ENCODE measurements around the gene MRPS24. TPM values are rescaled to one million over a fixed set of nuclear protein-coding genes. Genes with fewer than 3 reads are reported as not detected.

The MRPS24 gene
- total RNA-seq, 1 experiment from 2014 or later: 224 TPM

- no peak overlapping the region for H3K4me3 ChIP-seq (ENCODE audit: low read depth in 2 of 2, low read length in 2 of 2)
- H3K4me1 ChIP-seq (ENCODE audit: control insufficient read depth, insufficient read depth, low read length): no peaks in the 10 kb centered on the region
- TF ChIP-seq POLR2AphosphoS5 (IDR thresholded peaks at IDR 0.05; ENCODE audit: low read depth, low read length) (no peak), TCF7L2 (IDR thresholded peaks at IDR 0.05; ENCODE audit: low read depth, low read length) (no peak), CTCF (IDR thresholded peaks at IDR 0.05) (no peak), SIN3A (IDR thresholded peaks at IDR 0.05; ENCODE audit: borderline replicate concordance, insufficient read depth, low read depth, low read length) (no peak)
- TF ChIP-seq, protein P1, sequence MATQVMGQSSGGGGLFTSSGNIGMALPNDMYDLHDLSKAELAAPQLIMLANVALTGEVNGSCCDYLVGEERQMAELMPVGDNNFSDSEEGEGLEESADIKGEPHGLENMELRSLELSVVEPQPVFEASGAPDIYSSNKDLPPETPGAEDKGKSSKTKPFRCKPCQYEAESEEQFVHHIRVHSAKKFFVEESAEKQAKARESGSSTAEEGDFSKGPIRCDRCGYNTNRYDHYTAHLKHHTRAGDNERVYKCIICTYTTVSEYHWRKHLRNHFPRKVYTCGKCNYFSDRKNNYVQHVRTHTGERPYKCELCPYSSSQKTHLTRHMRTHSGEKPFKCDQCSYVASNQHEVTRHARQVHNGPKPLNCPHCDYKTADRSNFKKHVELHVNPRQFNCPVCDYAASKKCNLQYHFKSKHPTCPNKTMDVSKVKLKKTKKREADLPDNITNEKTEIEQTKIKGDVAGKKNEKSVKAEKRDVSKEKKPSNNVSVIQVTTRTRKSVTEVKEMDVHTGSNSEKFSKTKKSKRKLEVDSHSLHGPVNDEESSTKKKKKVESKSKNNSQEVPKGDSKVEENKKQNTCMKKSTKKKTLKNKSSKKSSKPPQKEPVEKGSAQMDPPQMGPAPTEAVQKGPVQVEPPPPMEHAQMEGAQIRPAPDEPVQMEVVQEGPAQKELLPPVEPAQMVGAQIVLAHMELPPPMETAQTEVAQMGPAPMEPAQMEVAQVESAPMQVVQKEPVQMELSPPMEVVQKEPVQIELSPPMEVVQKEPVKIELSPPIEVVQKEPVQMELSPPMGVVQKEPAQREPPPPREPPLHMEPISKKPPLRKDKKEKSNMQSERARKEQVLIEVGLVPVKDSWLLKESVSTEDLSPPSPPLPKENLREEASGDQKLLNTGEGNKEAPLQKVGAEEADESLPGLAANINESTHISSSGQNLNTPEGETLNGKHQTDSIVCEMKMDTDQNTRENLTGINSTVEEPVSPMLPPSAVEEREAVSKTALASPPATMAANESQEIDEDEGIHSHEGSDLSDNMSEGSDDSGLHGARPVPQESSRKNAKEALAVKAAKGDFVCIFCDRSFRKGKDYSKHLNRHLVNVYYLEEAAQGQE (IDR thresholded peaks at IDR 0.05; ENCODE audit: insufficient read depth in 1 of 2, low read depth in 2 of 2, low read length in 1 of 2): no peak
- intact Hi-C loops (cut with micrococcal nuclease; ENCODE audit: unreplicated experiment): no loop called here
- ATAC-seq (no peak), DNase-seq (ENCODE audit: low read depth, low spot score) (no peak)
- CTCF ChIA-PET: interaction anchor here (0.6 kb wide), 1 partner anchor 607 kb away, joined by 3 read pairs; no protein-coding TSS in a partner anchor
- H3K27me3 ChIP-seq (ENCODE audit: control insufficient read depth, insufficient read depth, low read length): no peaks in the 10 kb centered on the region
- POLR2A ChIA-PET: interaction anchor here (0.7 kb wide), 1 partner anchor 19 kb away, joined by 3 read pairs; no protein-coding TSS in a partner anchor
- H3K36me3 ChIP-seq (ENCODE audit: control insufficient read depth, insufficient read depth, low read length): no peaks in the 10 kb centered on the region
- H3K9me3 ChIP-seq (ENCODE audit: control insufficient read depth, insufficient read depth, low read depth, low read length): no peaks in the 10 kb centered on the region
- H3K27ac ChIP-seq (ENCODE audit: low read length): no peak overlapping the region
- no TSS peak for BruUV-seq (replicated peaks)
- in situ Hi-C loops (cut with HindIII; ENCODE audit: low pct_unique_long_range_greater_than_20kb, low sequenced_read_pairs): no loop called here
Measured at GRCh38 chr7:43847496-43847895, 21.8 kb downstream of the MRPS24 start.

DNA sequence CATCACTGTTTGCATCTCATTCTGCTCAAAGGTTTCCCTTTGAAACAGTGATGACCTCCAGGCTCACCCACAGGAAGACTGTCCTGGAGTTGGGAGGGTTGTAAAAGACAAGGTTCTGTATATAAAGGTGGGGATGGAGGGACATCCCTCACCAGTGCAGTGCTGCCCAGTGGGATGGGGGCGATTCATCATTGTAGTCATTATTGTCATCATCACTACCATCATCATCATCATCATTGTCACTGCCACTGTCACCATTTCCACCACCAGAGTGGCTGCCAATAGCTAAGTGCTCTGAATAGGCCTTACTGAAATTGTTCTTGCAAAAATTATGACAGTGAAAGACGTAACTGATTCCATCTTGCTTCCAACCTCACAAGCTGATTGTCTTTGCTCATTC lies 24.7 kb downstream of the MRPS24 start:
- ChIA-PET CTCF (no interaction called here), POLR2A (no interaction called here)
- BruUV-seq (replicated peaks): no TSS peak
- H3K4me3 ChIP-seq (ENCODE audit: low read depth in 2 of 2, low read length in 2 of 2): no peak overlapping the region
- H3K4me1 ChIP-seq (ENCODE audit: control insufficient read depth, insufficient read depth, low read length): no peaks in the 10 kb centered on the region
- no peak overlapping the region for H3K27ac ChIP-seq (ENCODE audit: low read length)
- TF ChIP-seq POLR2AphosphoS5 (IDR thresholded peaks at IDR 0.05; ENCODE audit: low read depth, low read length): no peak
- TF ChIP-seq TCF7L2 (IDR thresholded peaks at IDR 0.05; ENCODE audit: low read depth, low read length): no peak
- TF ChIP-seq, protein P1 (IDR thresholded peaks at IDR 0.05; ENCODE audit: insufficient read depth in 1 of 2, low read depth in 2 of 2, low read length in 1 of 2): no peak
- no peak for TF ChIP-seq CTCF (IDR thresholded peaks at IDR 0.05)
- no peak for TF ChIP-seq SIN3A (IDR thresholded peaks at IDR 0.05; ENCODE audit: borderline replicate concordance, insufficient read depth, low read depth, low read length)
- ATAC-seq: no peak
- H3K27me3 ChIP-seq (ENCODE audit: control insufficient read depth, insufficient read depth, low read length): no peaks in the 10 kb centered on the region; the same call in 1 of the 2 replicates
- intact Hi-C loops (cut with micrococcal nuclease; ENCODE audit: unreplicated experiment): no loop called here
- DNase-seq (ENCODE audit: low read depth, low spot score): no peak
- in situ Hi-C loops (cut with HindIII; ENCODE audit: low pct_unique_long_range_greater_than_20kb, low sequenced_read_pairs): no loop called here
- H3K9me3 ChIP-seq (ENCODE audit: control insufficient read depth, insufficient read depth, low read depth, low read length): no peaks in the 10 kb centered on the region
- H3K36me3 ChIP-seq (ENCODE audit: control insufficient read depth, insufficient read depth, low read length): no peaks in the 10 kb centered on the region
